Measurements from ENCODE around the gene HOXD8.

The HOXD8 gene

GRCh38 chr2:176091329-176092258 is 37.9 kb upstream of the HOXD8 start:
- DNase-seq, result no peak

- no peak for DNase-seq
These were observed 37.0 kb upstream of the HOXD8 start, which contains the start of gene HOXD13 for GRCh38 chr2:176092270-176093144. Gene HOXD13, plus strand, starts transcription at chr2:176092721. Its CDS starts 170 bp downstream, at chr2:176092891.

- DNase-seq, result no peak
These were observed 36.2 kb upstream of the HOXD8 start for GRCh38 chr2:176093145-176093897.

- no peak for DNase-seq
These were observed 35.6 kb upstream of the HOXD8 start for GRCh38 chr2:176093898-176094249.

- DNase-seq, result no peak
These were observed 35.2 kb upstream of the HOXD8 start for GRCh38 chr2:176094349-176094748.

GRCh38 chr2:176095421-176095820 is 34.1 kb upstream of the HOXD8 start:
- no peak for DNase-seq

- DNase-seq, result no peak
These were observed 33.1 kb upstream of the HOXD8 start for GRCh38 chr2:176096243-176096985.

GRCh38 chr2:176096986-176097819 is 32.3 kb upstream of the HOXD8 start:
- DNase-seq, result no peak

- no peak for DNase-seq
These were observed 31.6 kb upstream of the HOXD8 start for GRCh38 chr2:176097820-176098365.

- DNase-seq, result no peak
These were observed 30.9 kb upstream of the HOXD8 start for GRCh38 chr2:176098366-176099158.

- no peak for DNase-seq
These were observed 30.3 kb upstream of the HOXD8 start for GRCh38 chr2:176099159-176099727.

- no peak for DNase-seq
These were observed 29.6 kb upstream of the HOXD8 start, which contains the start of gene HOXD12 for GRCh38 chr2:176099728-176100546. Gene HOXD12, plus strand, starts transcription at chr2:176099795. Its CDS starts 7 bp downstream, at chr2:176099802.

GRCh38 chr2:176100547-176101140 is 28.9 kb upstream of the HOXD8 start:
- DNase-seq, result no peak

- no peak for DNase-seq
These were observed 28.2 kb upstream of the HOXD8 start for GRCh38 chr2:176101216-176101830.

GRCh38 chr2:176101842-176102241 is 27.7 kb upstream of the HOXD8 start:
- DNase-seq, result no peak

- no peak for DNase-seq
These were observed 27.1 kb upstream of the HOXD8 start for GRCh38 chr2:176102309-176102866.

- DNase-seq, result no peak
These were observed 26.3 kb upstream of the HOXD8 start for GRCh38 chr2:176103194-176103593.
